LNCaP clone FGC (cell line): Measurements from ENCODE around the gene ANKRD50.

Experiments
- DNase-seq: peaks from one replicate; pipeline ENCODE4 v3.0.0-alpha.2; 2011; ENCODE audit warnings: low read depth
- H3K4me3 ChIP-seq: 2 replicates; pipeline ENCODE4 v1.5.1; 2011; ENCODE audit warnings: mild to moderate bottlenecking, low read depth, low read length, control low read depth
- CTCF ChIP-seq: IDR thresholded peaks from 2 replicates; pipeline ENCODE4 v1.5.1; 2012; ENCODE audit warnings: mild to moderate bottlenecking; ENCODE audit not compliant: control insufficient read depth, insufficient read depth; ENCODE audit errors: extremely low read depth

The ANKRD50 gene

GRCh38 chr4:124632439-124632838 is 80.1 kb downstream of the ANKRD50 start:
- H3K4me3 ChIP-seq = no peak overlapping the region
- no peak for DNase-seq
- TF ChIP-seq CTCF = no peak

GRCh38 chr4:124631760-124632159 is 80.8 kb downstream of the ANKRD50 start:
- no peak overlapping the region for H3K4me3 ChIP-seq
- DNase-seq = no peak
- no peak for TF ChIP-seq CTCF

GRCh38 chr4:124629681-124630080 is 82.9 kb downstream of the ANKRD50 start:
- H3K4me3 ChIP-seq = no peak overlapping the region
- TF ChIP-seq CTCF = no peak
- DNase-seq = no peak
